ENCODE results near the gene MRPS9. TPM values are rescaled to one million over a fixed set of nuclear protein-coding genes. Genes with fewer than 3 reads are reported as not detected.

MRPS9 gene
- total and polyA plus RNA-seq, 2 donors (not counting 3 experiments of a cell fraction or from before 2014, with no cell fraction given): 14.5 to 23.9 TPM

DNA sequence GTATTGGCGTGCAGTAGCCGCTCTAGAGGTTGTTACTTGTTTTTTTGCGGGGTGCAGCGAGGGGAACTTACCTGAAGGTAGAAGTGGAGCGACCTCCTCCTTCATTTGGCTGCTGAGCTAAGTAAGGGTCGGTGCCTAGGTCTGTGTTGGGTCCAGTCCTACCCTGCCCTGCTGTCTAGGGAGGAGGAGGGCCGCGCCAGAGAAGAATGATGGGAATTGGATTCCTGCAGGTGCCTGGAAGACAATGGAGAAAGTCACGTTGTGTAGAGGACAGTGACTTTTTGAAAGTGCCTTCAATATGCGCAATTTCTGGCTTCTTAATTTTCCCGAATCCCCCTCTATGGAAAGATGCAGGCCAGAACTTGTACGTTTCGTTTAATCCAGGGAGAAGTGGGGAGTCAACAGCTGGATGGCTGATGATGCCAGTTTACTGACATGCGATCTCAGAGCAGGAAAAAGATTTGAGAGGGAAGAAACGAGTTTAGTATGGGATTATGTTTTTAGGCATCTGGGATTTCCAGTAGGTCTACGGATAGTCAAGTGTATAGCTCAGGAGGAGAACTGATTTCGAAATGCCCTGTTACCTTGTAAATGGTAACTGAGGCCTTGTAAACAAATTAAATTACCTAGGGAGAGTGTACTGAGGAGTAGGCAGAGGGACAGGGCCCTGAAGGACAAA lies 653 bp downstream of the MRPS9 start:
- FAIRE-seq (no peak), DNase-seq (ENCODE audit: low read depth, low spot score) (no peak)
- ChIA-PET POLR2A (interaction anchor here (1.0 kb wide), 1 partner anchor 11 kb away, joined by 3 read pairs; no protein-coding TSS in a partner anchor), CTCF (interaction anchor here (0.6 to 1.9 kb wide), 5 partner anchors 12 to 189 kb away, joined by 3 to 10 read pairs (median 4); no protein-coding TSS in a partner anchor)
- H3K4me2 ChIP-seq (ENCODE audit: insufficient read depth, low read length): peak overlapping the region; percentile 88
- intact Hi-C loops (cut with micrococcal nuclease): loop anchor here (5.0 kb wide), 1 partner anchor 181 kb away; no protein-coding TSS in a partner anchor
- H4K20me1 ChIP-seq (replicated peaks; ENCODE audit: control insufficient read depth, extremely low read depth, insufficient read depth, low read length): no peaks in the 10 kb centered on the region
- no peaks in the 10 kb centered on the region for H3K36me3 ChIP-seq (ENCODE audit: control insufficient read depth in 2 of 2, extremely low read depth in 1 of 2, insufficient read depth in 2 of 2, low read length in 2 of 2)
- H3K79me2 ChIP-seq (ENCODE audit: control insufficient read depth, insufficient read depth, low read length): peaks cover 19% of the 10 kb centered on the region
- H3K9me1 ChIP-seq (replicated peaks; ENCODE audit: control insufficient read depth, extremely low read depth, insufficient read depth, low read length): no peaks in the 10 kb centered on the region
- peak overlapping the region; percentile 92 for H3K9ac ChIP-seq (replicated peaks; ENCODE audit: extremely low read depth, insufficient read depth, low read length)
- TF ChIP-seq, protein P1, sequence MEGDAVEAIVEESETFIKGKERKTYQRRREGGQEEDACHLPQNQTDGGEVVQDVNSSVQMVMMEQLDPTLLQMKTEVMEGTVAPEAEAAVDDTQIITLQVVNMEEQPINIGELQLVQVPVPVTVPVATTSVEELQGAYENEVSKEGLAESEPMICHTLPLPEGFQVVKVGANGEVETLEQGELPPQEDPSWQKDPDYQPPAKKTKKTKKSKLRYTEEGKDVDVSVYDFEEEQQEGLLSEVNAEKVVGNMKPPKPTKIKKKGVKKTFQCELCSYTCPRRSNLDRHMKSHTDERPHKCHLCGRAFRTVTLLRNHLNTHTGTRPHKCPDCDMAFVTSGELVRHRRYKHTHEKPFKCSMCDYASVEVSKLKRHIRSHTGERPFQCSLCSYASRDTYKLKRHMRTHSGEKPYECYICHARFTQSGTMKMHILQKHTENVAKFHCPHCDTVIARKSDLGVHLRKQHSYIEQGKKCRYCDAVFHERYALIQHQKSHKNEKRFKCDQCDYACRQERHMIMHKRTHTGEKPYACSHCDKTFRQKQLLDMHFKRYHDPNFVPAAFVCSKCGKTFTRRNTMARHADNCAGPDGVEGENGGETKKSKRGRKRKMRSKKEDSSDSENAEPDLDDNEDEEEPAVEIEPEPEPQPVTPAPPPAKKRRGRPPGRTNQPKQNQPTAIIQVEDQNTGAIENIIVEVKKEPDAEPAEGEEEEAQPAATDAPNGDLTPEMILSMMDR (IDR thresholded peaks at IDR 0.05; ENCODE audit: extremely low read depth in 1 of 2, insufficient read depth in 1 of 2, low read depth in 1 of 2, low read length in 2 of 2): no peak
- TF ChIP-seq EZH2 (IDR thresholded peaks at IDR 0.05; ENCODE audit: borderline replicate concordance, low read depth, low read length, severe bottlenecking) (no peak), MYC (IDR thresholded peaks at IDR 0.05; ENCODE audit: low read depth, low read length) (no peak), GATA2 (IDR thresholded peaks at IDR 0.05; ENCODE audit: insufficient read depth, insufficient read length, low read depth, low read length) (no peak), POLR2A (IDR thresholded peaks at IDR 0.05; ENCODE audit: low read depth, low read length) (no peak), JUN (IDR thresholded peaks at IDR 0.05; ENCODE audit: borderline replicate concordance, insufficient read depth, insufficient read length, low read depth) (no peak), POLR2AphosphoS5 (IDR thresholded peaks at IDR 0.05; ENCODE audit: insufficient read depth, low read depth, low read length) (no peak), FOS (IDR thresholded peaks at IDR 0.05; ENCODE audit: borderline replicate concordance, insufficient read depth, low read length) (no peak)
- TF ChIP-seq, protein P2, sequence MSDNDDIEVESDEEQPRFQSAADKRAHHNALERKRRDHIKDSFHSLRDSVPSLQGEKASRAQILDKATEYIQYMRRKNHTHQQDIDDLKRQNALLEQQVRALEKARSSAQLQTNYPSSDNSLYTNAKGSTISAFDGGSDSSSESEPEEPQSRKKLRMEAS (IDR thresholded peaks at IDR 0.05; ENCODE audit: insufficient read depth, insufficient read length): no peak
- dilution Hi-C loops (cut with MboI; ENCODE audit: extremely low pct_ligation_motif_present, low sequenced_read_pairs): no loop called here
- H3K4me1 ChIP-seq (ENCODE audit: control insufficient read depth, extremely low read depth, insufficient read depth, low read length): peaks cover 10% of the 10 kb centered on the region
- H3K27me3 ChIP-seq (ENCODE audit: control insufficient read depth in 2 of 2, insufficient read depth in 2 of 2, low read length in 2 of 2): no peaks in the 10 kb centered on the region
- peak overlapping the region; percentile 95 for H2AFZ ChIP-seq (ENCODE audit: low read depth, low read length)
- BruUV-seq (replicated peaks): TSS peak; percentile 32
- peak overlapping the region; percentile 68 to 90 (median 74) for H3K4me3 ChIP-seq (replicated peaks in 1 of 3; ENCODE audit: insufficient read depth in 1 of 3, low read depth in 1 of 3, low read length in 3 of 3)
- peak overlapping the region; percentile 48 for H3K27ac ChIP-seq (ENCODE audit: insufficient read depth, low read depth, low read length)
- H3K9me3 ChIP-seq (replicated peaks; ENCODE audit: control insufficient read depth, insufficient read depth, low read length): no peaks in the 10 kb centered on the region

Data from endothelial cell of umbilical vein (primary cell).